GM12864 (cell line): ENCODE data around the gene DIPK1A.

Experiments used
- DNase-seq: peaks from one replicate; pipeline ENCODE4 v3.0.0-alpha.2; 2011; ENCODE audit warnings: low read depth
- H3K4me3 ChIP-seq: 2 replicates; pipeline ENCODE4 v1.5.1; 2011; ENCODE audit warnings: mild to moderate bottlenecking, low read depth, low read length, control low read depth
- TF ChIP-seq, protein P1 (sequence below): IDR thresholded peaks from 2 replicates; pipeline ENCODE4 v1.5.1; 2011; ENCODE audit warnings: low read depth, mild to moderate bottlenecking, moderate library complexity, low read length, control low read depth, inconsistent platforms; ENCODE audit errors: missing control alignments

Gene DIPK1A

GRCh38 chr1:92817986-92818764 is 143.1 kb downstream of the DIPK1A start:
- no peak for DNase-seq
- no peak overlapping the region for H3K4me3 ChIP-seq
- TF ChIP-seq, protein P1, sequence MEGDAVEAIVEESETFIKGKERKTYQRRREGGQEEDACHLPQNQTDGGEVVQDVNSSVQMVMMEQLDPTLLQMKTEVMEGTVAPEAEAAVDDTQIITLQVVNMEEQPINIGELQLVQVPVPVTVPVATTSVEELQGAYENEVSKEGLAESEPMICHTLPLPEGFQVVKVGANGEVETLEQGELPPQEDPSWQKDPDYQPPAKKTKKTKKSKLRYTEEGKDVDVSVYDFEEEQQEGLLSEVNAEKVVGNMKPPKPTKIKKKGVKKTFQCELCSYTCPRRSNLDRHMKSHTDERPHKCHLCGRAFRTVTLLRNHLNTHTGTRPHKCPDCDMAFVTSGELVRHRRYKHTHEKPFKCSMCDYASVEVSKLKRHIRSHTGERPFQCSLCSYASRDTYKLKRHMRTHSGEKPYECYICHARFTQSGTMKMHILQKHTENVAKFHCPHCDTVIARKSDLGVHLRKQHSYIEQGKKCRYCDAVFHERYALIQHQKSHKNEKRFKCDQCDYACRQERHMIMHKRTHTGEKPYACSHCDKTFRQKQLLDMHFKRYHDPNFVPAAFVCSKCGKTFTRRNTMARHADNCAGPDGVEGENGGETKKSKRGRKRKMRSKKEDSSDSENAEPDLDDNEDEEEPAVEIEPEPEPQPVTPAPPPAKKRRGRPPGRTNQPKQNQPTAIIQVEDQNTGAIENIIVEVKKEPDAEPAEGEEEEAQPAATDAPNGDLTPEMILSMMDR: peak; percentile 85

DNA sequence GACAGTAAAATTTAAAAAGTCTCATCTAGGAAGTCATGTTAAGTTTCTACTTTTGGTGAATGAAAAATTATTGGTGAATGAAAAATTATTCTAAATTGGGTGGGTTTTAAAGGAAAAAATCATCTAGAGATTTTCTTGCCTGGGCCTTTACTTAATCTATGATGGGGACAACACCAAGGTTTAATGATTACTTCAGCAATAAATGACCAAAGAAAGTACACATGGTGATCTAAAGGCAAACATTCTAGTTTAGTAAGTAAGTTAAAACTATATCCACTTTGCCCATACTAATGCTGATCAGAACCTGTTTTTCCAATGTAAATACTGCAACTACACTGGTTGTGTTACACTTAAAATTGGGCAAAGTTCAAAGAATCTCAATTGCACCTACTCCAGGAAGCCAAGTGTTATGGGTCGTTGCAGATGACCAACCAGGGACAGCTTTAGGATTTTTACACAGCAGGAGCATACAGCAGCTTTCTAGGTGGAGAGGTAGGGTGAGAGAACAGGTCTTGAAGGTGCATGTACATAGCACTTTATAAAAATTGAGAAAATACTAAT is 144.0 kb downstream of the DIPK1A start:
- no peak overlapping the region for H3K4me3 ChIP-seq
- DNase-seq: no peak

GRCh38 chr1:92816732-92817131 is 144.5 kb downstream of the DIPK1A start:
- DNase-seq: no peak
- no peak overlapping the region for H3K4me3 ChIP-seq
- TF ChIP-seq, protein P1: no peak

More for the DNA sequence above, 144.0 kb downstream of the DIPK1A start:
- TF ChIP-seq, protein P1: no peak

DNA sequence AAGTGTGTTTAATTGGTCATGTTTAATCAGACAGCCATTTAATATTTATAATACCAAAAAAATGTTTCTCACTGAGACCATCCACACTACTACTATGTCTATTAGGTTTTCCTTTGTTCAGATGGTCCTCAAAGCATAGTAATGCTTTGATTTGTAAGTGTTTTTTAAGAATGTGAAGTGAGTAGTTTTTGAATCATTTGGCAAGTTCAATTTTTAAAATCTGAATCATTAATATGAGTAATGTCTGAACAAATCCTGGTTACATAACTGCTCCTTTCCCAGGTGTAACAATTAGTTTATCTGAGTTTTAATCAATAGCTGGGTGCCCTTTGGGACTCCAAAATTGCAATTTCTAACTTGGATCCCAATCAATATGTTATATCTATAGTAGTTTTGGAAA is 152.9 kb downstream of the DIPK1A start:
- no peak for DNase-seq
- no peak overlapping the region for H3K4me3 ChIP-seq
- TF ChIP-seq, protein P1: no peak

DNA sequence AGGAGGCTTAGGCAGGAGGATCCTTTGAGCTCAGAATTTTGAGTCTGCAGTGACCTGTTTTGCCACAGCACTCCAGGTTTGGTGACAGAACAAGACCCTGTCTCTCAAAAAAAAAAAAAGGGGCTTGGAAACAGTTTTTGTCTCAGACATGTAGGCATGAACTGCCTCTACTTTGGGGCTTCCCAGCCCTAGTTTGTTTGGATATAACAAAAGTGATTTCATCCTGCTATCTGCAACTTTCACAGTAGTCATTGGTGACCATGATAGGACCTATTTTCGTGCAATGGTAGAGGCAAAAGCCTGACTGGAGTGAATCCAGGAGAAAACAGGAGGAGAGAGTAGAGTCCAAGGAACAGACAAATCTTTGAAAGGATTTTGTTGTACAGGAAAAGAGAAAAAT is 156.0 kb downstream of the DIPK1A start:
- TF ChIP-seq, protein P1: no peak
- H3K4me3 ChIP-seq: no peak overlapping the region
- DNase-seq: no peak

- DNase-seq: no peak
- H3K4me3 ChIP-seq: no peak overlapping the region
- TF ChIP-seq, protein P1: no peak
Observed at GRCh38 chr1:92804721-92805201, 156.5 kb downstream of the DIPK1A start.
